K562 (cell line): ENCODE data around the gene SLC16A1. TPM values are rescaled to one million over a fixed set of nuclear protein-coding genes. Genes with fewer than 3 reads are reported as not detected.

Experiments
- ATAC-seq: fragments of 200-7000 bp; cut with Tn5 transposase; 3 replicates; pipeline ENCODE4 v1.9.1; 2020; ENCODE audit warnings: moderate library complexity
- BruUV-seq: library from RNA; stranded (reverse); fragments of 400-500 nt; replicated peaks from 2 replicates; lab custom pipeline; 2021; lab: Mats Ljungman, UMichigan
- CTCF ChIA-PET: fragments of 300-600 bp; formaldehyde crosslinking; extraction: SDS; loops from one replicate; lab custom pipeline; 2021; ENCODE audit warnings: low intra/inter-chr PET ratio; lab: Yijun Ruan, JAX
- POLR2A ChIA-PET: fragments of 300-600, 350-650 bp; sonication (Branson Sonifier 250); formaldehyde crosslinking; extraction: SDS; loops from one replicate; lab custom pipeline; 2021; ENCODE audit warnings: antibody characterized with exemption, inconsistent platforms; lab: Yijun Ruan, JAX
- DNase-seq, 4 experiments: peaks; one replicate each; pipeline versions ENCODE4 v3.0.0 to v3.0.0-alpha.2; 2011 to 2018; ENCODE audit warnings: low spot score in 3 of 4, mixed read lengths in 3 of 4; ENCODE audit errors: extremely low read depth in 1 of 4
- FAIRE-seq: peaks from 2 replicates; lab custom pipeline; 2011; peaks lifted over from hg19 to GRCh38; lab: Jason Lieb, UNC
- H2AFZ ChIP-seq: 2 replicates; pipeline ENCODE4 v1.6.0; 2011; ENCODE audit warnings: low read depth, low read length, control low read depth, inconsistent platforms
- H3K27ac ChIP-seq: fragments of 200-600 bp; 3 replicates; pipeline ENCODE4 v1.8.0; 2011; ENCODE audit warnings: low read depth, mild to moderate bottlenecking, control low read depth, inconsistent platforms, low read length, moderate library complexity, mixed read lengths; ENCODE audit errors: extremely low read depth
- H3K27me3 ChIP-seq, 2 experiments: fragments of 300-600 bp in 1 of 2; 2 replicates in 1 of 2; 3 replicates in 1 of 2; pipeline versions ENCODE4 v1.6.0 to v1.8.0; 2011; ENCODE audit warnings: inconsistent platforms in 2 of 2, low read length in 2 of 2, mild to moderate bottlenecking in 1 of 2, mixed read lengths in 1 of 2, moderate library complexity in 1 of 2; ENCODE audit not compliant: control insufficient read depth in 2 of 2, insufficient read depth in 2 of 2
- H3K36me3 ChIP-seq: fragments of 300-600 bp; 3 replicates; pipeline ENCODE4 v1.8.0; 2011; ENCODE audit warnings: mild to moderate bottlenecking, low read length, inconsistent platforms; ENCODE audit not compliant: control insufficient read depth, insufficient read depth
- H3K4me1 ChIP-seq, 2 experiments: fragments of 200-600 bp in 1 of 2; replicated peaks in 1 of 2; 2 replicates in 1 of 2; 3 replicates in 1 of 2; pipeline versions ENCODE4 v1.5.1 to v1.8.0; 2011; ENCODE audit warnings: inconsistent platforms in 2 of 2, low read length in 2 of 2, mild to moderate bottlenecking in 1 of 2, mixed read lengths in 1 of 2, moderate library complexity in 1 of 2; ENCODE audit not compliant: control insufficient read depth in 2 of 2, insufficient read depth in 2 of 2
- H3K4me2 ChIP-seq: 2 replicates; pipeline ENCODE4 v1.6.1; 2011; ENCODE audit warnings: low read length, control low read depth, inconsistent platforms, mixed read lengths; ENCODE audit not compliant: insufficient read depth
- H3K4me3 ChIP-seq: fragments of 200-600 bp; sonication (generic), shearing (Covaris generic); 2 replicates; pipeline ENCODE4 v1.5.1; 2016; ENCODE audit warnings: control low read depth, inconsistent platforms
- H3K79me2 ChIP-seq: fragments of 200-600 bp; 3 replicates; pipeline ENCODE4 v1.8.0; 2011; ENCODE audit warnings: low read length, inconsistent platforms; ENCODE audit not compliant: control insufficient read depth, insufficient read depth
- H3K9ac ChIP-seq, 2 experiments: 2 replicates each; pipeline versions ENCODE4 v1.6.0 to v1.6.1; 2011; ENCODE audit warnings: low read depth in 2 of 2, low read length in 2 of 2, control low read depth in 1 of 2, inconsistent platforms in 1 of 2, mild to moderate bottlenecking in 1 of 2, mixed read lengths in 1 of 2; ENCODE audit not compliant: insufficient read depth in 1 of 2
- H3K9me1 ChIP-seq: one replicate; pipeline ENCODE4 v1.6.0; 2011; ENCODE audit warnings: inconsistent platforms, mild to moderate bottlenecking, low read length, moderate library complexity; ENCODE audit not compliant: control insufficient read depth, insufficient read depth
- H3K9me3 ChIP-seq: replicated peaks from 2 replicates; pipeline ENCODE4 v1.5.1; 2011; ENCODE audit warnings: low read depth, low read length, inconsistent platforms; ENCODE audit not compliant: control insufficient read depth, insufficient read depth
- H4K20me1 ChIP-seq: replicated peaks from 2 replicates; pipeline ENCODE4 v1.6.1; 2011; ENCODE audit warnings: low read length, inconsistent platforms, mixed read lengths; ENCODE audit not compliant: control insufficient read depth, insufficient read depth
- EHMT2 ChIP-seq: fragments of 450-650 bp; IDR thresholded peaks from 2 replicates; pipeline ENCODE4 v1.6.1; 2018; ENCODE audit warnings: antibody characterized with exemption
- ERF ChIP-seq: fragments of 450-650 bp; formaldehyde crosslinking; IDR thresholded peaks from 2 replicates; pipeline ENCODE4 v1.4.0; 2020; ENCODE audit warnings: mild to moderate bottlenecking, mixed read lengths
- HMGN3 ChIP-seq: IDR thresholded peaks from 2 replicates; pipeline ENCODE4 v1.6.1; 2011; ENCODE audit warnings: borderline replicate concordance, low read depth, mild to moderate bottlenecking, mixed read lengths, low read length; ENCODE audit not compliant: insufficient read length; ENCODE audit errors: extremely low read depth
- KDM4B ChIP-seq, 2 experiments: fragments of 450-650 bp in 1 of 2; sonication (generic) in 1 of 2; IDR thresholded peaks; 2 replicates each; pipeline ENCODE4 v1.6.1; 2016 to 2017; ENCODE audit warnings: borderline replicate concordance in 2 of 2, antibody characterized with exemption in 1 of 2, low read depth in 1 of 2, mild to moderate bottlenecking in 1 of 2
- NFIX ChIP-seq: fragments of 250-450 bp; sonication (Bioruptor Pico); IDR thresholded peaks from 2 replicates; pipeline ENCODE4 v1.4.0; 2020; ENCODE audit warnings: low read depth, mild to moderate bottlenecking, moderate library complexity
- NONO ChIP-seq, 2 experiments: fragments of 200-400 bp in 1 of 2; fragments of 450-650 bp in 1 of 2; formaldehyde crosslinking in 1 of 2; IDR thresholded peaks; 2 replicates each; pipeline ENCODE4 v1.6.1; 2017; ENCODE audit warnings: low read depth in 2 of 2, mild to moderate bottlenecking in 2 of 2, moderate library complexity in 2 of 2, low read length in 1 of 2
- POLR2B ChIP-seq: fragments of 450-650 bp; IDR thresholded peaks from 2 replicates; pipeline ENCODE4 v1.6.1; 2018; ENCODE audit warnings: low read depth; ENCODE audit not compliant: partially characterized antibody
- RBM14 ChIP-seq: fragments of 200-400 bp; formaldehyde crosslinking; IDR thresholded peaks from 2 replicates; pipeline ENCODE4 v1.6.1; 2018; ENCODE audit warnings: low read depth, mild to moderate bottlenecking, low read length, moderate library complexity, borderline replicate concordance; ENCODE audit not compliant: insufficient read depth
- RNF2 ChIP-seq: sonication (generic); IDR thresholded peaks from 2 replicates; pipeline ENCODE4 v1.6.1; 2016
- SMAD1 ChIP-seq: fragments of 150-350 bp; IDR thresholded peaks from 2 replicates; pipeline ENCODE4 v1.6.1; 2014; ENCODE audit warnings: low read length, low read depth; ENCODE audit not compliant: partially characterized antibody
- SRSF7 ChIP-seq: fragments of 200-400 bp; formaldehyde crosslinking; optimal IDR thresholded peaks from 2 replicates; pipeline ENCODE3; 2017; ENCODE audit warnings: mild to moderate bottlenecking, low read depth, low read length
- TFAM ChIP-seq: fragments of 250-450 bp; sonication (Bioruptor Pico); conservative IDR thresholded peaks from 2 replicates; pipeline ENCODE4 v1.5.0; 2021; ENCODE audit warnings: mild to moderate bottlenecking, moderate library complexity
- ZBED1 ChIP-seq: IDR thresholded peaks from 2 replicates; pipeline ENCODE4 v1.6.1; 2014
- ZC3H11A ChIP-seq: IDR thresholded peaks from 2 replicates; pipeline ENCODE4 v1.6.1; 2012; ENCODE audit warnings: low read depth, low read length, improper control_type of control experiment
- ZC3H8 ChIP-seq: fragments of 450-650 bp; IDR thresholded peaks from 2 replicates; pipeline ENCODE4 v1.6.1; 2017
- ZKSCAN8 ChIP-seq: fragments of 200-800 bp; sonication (Bioruptor generic); IDR thresholded peaks from 2 replicates; pipeline ENCODE4 v1.6.1; 2016; ENCODE audit warnings: missing genetic modification characterization, missing compliant biosample characterization
- ZNF79 ChIP-seq: fragments of 250-450 bp; sonication (Bioruptor Pico); IDR thresholded peaks from 2 replicates; pipeline ENCODE4 v1.4.0; 2020; ENCODE audit warnings: low read depth, mild to moderate bottlenecking, moderate library complexity
- ZNF830 ChIP-seq: fragments of 250-450 bp; sonication (Bioruptor Pico); IDR thresholded peaks from 2 replicates; pipeline ENCODE4 v1.5.0; 2021; ENCODE audit warnings: mild to moderate bottlenecking
- WGBS: fragments of 100-300 bp; shearing (Covaris generic); methylation state at CpG from one replicate; pipeline ENCODE4 v1.1.6; 2016; ENCODE audit warnings: low coverage, mixed read lengths; ENCODE audit not compliant: insufficient coverage; ENCODE audit errors: missing lambda C conversion rate; 5-methylcytosine and 5-hydroxymethylcytosine counted together
- in situ Hi-C: fragments of 300-500 bp; cut with MboI; formaldehyde crosslinking; loops from 4 replicates; pipeline ENCODE4 v1.15.0; 2018; ENCODE audit warnings: inconsistent platforms, mixed read lengths
- intact Hi-C: fragments of 100-400 bp; cut with micrococcal nuclease; formaldehyde crosslinking; loops from 2 replicates; pipeline ENCODE4 v1.14.2; 2022
- polyA plus RNA-seq, 8 experiments: library from polyadenylated mRNA; depleted of rRNA in 4 of 8; stranded (reverse) in 5 of 8; unstranded in 3 of 8; fragments of >200 nt; fragmentation: Nextera tagmentation in 2 of 8; fragmentation: Illumina TruSeq in 1 of 8; extraction: Ambion mirVana in 2 of 8; extraction: Trizol in 1 of 8; gene quantifications; 2 replicates each; pipeline versions ENCODE4 v1.2.1 to v1.2.3, GENCODE V29; 2011 to 2014; ENCODE audit warnings: inconsistent platforms in 1 of 8, missing spikeins in 1 of 8
- total RNA-seq, 7 experiments: library from RNA; depleted of rRNA in 6 of 7; stranded (reverse); fragments of >200 nt in 6 of 7; fragmentation: Illumina TruSeq in 2 of 7; extraction: Trizol in 2 of 7; gene quantifications; 2 replicates each; pipeline versions ENCODE4 v1.2.1 to v1.2.3, GENCODE V29; 2011 to 2021; ENCODE audit warnings: low replicate concordance in 1 of 7
- TF ChIP-seq, protein P1 (sequence below), 3 experiments: fragments of 200-800 bp in 1 of 3; sonication (Bioruptor generic) in 1 of 3; sonication (generic) in 1 of 3; formaldehyde crosslinking in 1 of 3; IDR thresholded peaks; 2 replicates each; pipeline versions ENCODE4 v1.6.1 to v1.8.0; 2016 to 2022; ENCODE audit warnings: mild to moderate bottlenecking in 2 of 3, missing compliant biosample characterization in 2 of 3, missing genetic modification characterization in 2 of 3, missing genetic modification reagents in 1 of 3
- TF ChIP-seq, protein P2 (sequence below): sonication (generic); formaldehyde crosslinking; IDR thresholded peaks from 2 replicates; pipeline ENCODE4 v1.8.0; 2022; ENCODE audit warnings: missing genetic modification reagents, mild to moderate bottlenecking, borderline replicate concordance

Gene SLC16A1
- total and polyA plus RNA-seq, 9 of the 15 experiments (the other 6 are each of a cell fraction or from before 2014, with no cell fraction given) = 73.1 to 244 (median 117) TPM

GRCh38 chr1:112862753-112863426 lies 93.1 kb downstream of the SLC16A1 start:
- in situ Hi-C loops = no loop called here
- FAIRE-seq (no peak), ATAC-seq (no peak), DNase-seq (no peak)
- BruUV-seq = no TSS peak
- H3K27ac ChIP-seq = no peak overlapping the region
- intact Hi-C loops = no loop called here
- no peaks in the 10 kb centered on the region for H3K27me3 ChIP-seq
- TF ChIP-seq KDM4B (IDR thresholded peaks at IDR 0.05; ENCODE audit: borderline replicate concordance in 2 of 2, low read depth in 1 of 2) (no peak), ZC3H8 (no peak), ZNF830 (CRISPR knock-in tag) (no peak), ERF (no peak), ZBED1 (no peak), EHMT2 (no peak), TFAM (CRISPR knock-in tag) (no peak), NONO (IDR thresholded peaks at IDR 0.05; ENCODE audit: low read depth in 2 of 2, low read length in 1 of 2) (no peak), ZNF79 (CRISPR knock-in tag) (no peak), NFIX (CRISPR knock-in tag) (no peak), SRSF7 (no peak), RNF2 (no peak), HMGN3 (no peak), ZC3H11A (no peak), RBM14 (no peak), POLR2B (no peak), SMAD1 (no peak), ZKSCAN8 (CRISPR knock-in tag) (no peak)
- TF ChIP-seq, protein P1, sequence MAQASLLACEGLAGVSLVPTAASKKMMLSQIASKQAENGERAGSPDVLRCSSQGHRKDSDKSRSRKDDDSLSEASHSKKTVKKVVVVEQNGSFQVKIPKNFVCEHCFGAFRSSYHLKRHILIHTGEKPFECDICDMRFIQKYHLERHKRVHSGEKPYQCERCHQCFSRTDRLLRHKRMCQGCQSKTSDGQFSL (CRISPR knock-in tag; IDR thresholded peaks at IDR 0.05) = no peak
- TF ChIP-seq, protein P1 (tag; IDR thresholded peaks at IDR 0.05) = no peak
- TF ChIP-seq, protein P2, sequence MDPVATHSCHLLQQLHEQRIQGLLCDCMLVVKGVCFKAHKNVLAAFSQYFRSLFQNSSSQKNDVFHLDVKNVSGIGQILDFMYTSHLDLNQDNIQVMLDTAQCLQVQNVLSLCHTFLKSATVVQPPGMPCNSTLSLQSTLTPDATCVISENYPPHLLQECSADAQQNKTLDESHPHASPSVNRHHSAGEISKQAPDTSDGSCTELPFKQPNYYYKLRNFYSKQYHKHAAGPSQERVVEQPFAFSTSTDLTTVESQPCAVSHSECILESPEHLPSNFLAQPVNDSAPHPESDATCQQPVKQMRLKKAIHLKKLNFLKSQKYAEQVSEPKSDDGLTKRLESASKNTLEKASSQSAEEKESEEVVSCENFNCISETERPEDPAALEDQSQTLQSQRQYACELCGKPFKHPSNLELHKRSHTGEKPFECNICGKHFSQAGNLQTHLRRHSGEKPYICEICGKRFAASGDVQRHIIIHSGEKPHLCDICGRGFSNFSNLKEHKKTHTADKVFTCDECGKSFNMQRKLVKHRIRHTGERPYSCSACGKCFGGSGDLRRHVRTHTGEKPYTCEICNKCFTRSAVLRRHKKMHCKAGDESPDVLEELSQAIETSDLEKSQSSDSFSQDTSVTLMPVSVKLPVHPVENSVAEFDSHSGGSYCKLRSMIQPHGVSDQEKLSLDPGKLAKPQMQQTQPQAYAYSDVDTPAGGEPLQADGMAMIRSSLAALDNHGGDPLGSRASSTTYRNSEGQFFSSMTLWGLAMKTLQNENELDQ (CRISPR knock-in tag) = no peak
- no peak overlapping the region for H3K9ac ChIP-seq
- CTCF ChIA-PET = no interaction called here
- H3K4me2 ChIP-seq = no peak overlapping the region
- H3K4me3 ChIP-seq = no peak overlapping the region
- no peaks in the 10 kb centered on the region for H3K36me3 ChIP-seq
- no peaks in the 10 kb centered on the region for H3K9me1 ChIP-seq
- 0 out of 2 replicates have a peak overlapping the region, but pooled peaks have one; percentile 19 for H2AFZ ChIP-seq
- POLR2A ChIA-PET = no interaction called here
- no peaks in the 10 kb centered on the region for H3K79me2 ChIP-seq
- no peaks in the 10 kb centered on the region for H3K9me3 ChIP-seq
- H4K20me1 ChIP-seq = no peaks in the 10 kb centered on the region
- 60% methylated on average over 5 of the region's 5 CpGs for WGBS
- peaks cover 0 to 5% of the 10 kb centered on the region in 2 experiments; a peak in 1 of 5 replicates for H3K4me1 ChIP-seq
